ENCODE results near the gene LRRC74B.

The LRRC74B gene

DNA sequence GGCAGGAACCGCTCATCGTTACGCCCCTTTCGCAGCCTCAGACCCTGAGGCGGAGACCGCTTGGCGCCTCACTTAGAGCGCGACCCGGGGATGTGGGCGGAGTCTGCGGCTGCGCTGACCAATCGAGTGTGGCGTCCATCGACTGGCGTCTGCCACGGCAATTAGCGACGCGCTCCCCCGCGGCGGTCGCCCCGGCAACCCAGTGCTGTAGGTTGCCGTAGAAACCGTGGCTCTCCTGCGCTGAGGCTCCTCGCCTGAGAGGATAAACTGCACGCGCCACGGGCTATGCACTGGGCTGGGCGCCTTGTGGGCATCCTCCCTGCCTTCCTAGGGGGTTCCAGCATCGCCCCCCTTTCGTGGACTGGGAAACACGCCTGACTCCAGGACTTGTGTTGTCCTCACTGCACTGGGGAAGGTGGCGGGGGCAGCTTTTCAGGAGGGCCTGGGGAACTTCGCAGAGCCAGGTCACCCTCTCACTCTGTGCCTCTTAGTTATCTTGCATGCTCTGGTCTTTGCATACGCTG is 31.5 kb upstream of the LRRC74B start:
- peak; percentile 80 for DNase-seq (ENCODE audit: low read depth)

DNA sequence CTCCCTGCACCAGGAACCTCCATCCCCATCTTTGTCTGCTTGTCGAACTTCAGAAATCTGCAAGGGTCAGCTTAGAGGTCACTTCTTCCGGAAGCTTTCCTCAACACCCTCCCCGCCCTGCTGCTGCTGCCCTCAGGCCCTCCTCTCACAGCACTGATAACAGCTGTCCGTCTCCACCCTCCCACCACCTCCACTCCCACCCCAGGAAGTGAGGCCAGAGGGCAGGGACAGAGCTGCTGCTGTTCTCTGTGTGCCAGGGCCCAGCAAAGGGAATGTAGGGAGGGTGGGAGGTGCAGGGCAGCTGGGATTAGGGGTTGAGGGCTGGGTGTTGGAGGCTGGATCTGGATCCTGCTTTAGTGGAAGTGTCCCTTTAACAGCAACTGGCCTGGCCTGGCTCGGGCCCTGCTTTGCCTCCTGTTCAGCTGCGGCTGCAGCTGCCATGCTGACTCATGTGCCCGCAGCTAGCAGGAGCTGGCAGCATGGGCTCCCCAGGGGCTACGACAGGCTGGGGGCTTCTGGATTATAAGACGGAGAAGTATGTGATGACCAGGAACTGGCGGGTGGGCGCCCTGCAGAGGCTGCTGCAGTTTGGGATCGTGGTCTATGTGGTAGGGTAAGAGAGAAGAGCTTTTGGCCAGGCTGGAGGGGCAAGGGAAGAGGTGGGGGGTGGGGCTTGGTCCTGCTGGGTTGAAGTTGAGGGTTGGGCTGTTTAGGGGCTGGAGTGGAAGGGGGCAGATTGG is 30.9 kb upstream of the LRRC74B start, which contains the start of gene P2RX6:
Gene P2RX6 (plus strand): TSS at position 440 of the 740 bp plus-strand sequence. CDS start 10 bp downstream, at position 450.
- DNase-seq (ENCODE audit: low read depth): no peak

DNA sequence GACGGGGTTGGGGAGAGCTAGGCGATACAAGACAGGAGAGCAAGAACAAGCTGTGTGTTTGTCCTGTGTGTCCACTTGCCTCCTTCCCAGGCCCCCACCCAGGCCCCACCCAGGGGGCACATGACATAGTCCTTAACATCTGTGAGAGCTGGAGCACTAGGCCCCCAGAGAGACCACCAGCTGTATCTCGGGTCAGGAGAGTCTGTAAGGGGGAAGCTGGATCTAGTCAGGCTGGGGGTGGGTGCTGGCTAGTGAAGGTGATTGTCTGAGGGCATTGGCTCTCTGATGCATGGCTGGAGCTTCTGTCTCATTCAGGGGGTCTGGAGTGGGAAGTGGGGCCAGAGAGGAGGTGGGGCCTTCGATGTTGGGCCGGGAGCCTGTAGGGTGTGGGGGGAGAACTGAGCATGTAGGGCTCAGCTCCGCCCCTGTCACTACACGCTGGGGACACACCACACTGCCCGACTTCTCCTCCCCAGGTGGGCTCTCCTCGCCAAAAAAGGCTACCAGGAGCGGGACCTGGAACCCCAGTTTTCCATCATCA is 30.2 kb upstream of the LRRC74B start:
- no peak for DNase-seq (ENCODE audit: low read depth)

DNA sequence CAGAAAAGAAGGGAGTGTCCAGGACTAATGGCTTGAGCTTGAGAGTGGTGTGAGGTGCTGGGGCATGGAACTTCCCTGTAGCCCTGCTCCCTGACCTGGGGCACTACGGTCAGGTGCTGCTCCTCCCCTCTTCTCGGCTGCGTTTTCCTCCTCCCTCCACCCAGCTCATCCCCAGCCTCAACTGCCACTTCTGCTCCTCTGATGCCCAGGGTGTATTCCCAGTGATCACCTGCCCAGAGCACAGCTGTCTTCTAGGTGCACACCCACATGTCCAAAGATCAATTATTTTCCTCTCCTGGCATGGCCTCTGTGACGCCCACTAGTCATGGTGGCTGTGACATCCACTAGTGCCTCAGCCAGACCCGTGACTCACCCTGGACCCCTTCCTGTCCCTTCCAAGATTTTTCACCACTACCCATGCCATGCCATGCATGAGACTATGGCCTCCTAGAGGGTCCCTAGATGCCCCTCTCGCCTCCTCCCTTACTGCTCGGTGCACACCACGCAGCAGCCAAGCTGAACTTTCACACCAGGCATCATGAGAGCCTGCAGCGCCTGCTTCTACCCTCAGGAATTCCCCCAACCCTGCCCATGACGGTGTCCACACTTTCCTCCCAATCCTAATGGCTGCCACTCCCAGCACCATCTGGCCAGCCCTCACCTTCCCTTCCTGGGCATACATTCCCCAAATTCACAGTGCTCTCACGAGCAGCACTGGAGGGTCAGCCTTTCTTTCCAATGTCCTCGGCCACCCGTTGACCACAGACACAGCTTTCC is 28.9 kb upstream of the LRRC74B start:
- no peak for DNase-seq (ENCODE audit: low read depth)

DNA sequence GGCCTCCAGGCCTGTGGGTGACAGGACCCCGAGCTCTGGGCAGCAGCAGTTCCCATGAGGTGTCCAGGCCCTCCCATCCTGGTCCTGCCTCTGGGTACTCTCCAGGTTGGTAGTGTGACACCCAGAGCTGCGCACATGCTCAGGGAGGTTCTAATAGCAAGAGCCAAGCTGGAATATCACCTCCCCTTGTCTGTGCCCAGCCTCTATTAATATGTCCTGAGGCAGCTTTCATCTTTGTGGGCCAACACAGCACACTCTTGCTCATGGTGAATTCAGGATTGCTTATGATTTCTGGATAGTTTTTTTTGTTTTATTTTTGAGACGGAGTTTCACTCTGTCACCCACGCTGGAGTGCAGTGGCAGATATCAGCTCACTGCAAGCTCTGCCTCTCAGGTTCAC is 27.4 kb upstream of the LRRC74B start:
- DNase-seq (ENCODE audit: low read depth): no peak

DNA sequence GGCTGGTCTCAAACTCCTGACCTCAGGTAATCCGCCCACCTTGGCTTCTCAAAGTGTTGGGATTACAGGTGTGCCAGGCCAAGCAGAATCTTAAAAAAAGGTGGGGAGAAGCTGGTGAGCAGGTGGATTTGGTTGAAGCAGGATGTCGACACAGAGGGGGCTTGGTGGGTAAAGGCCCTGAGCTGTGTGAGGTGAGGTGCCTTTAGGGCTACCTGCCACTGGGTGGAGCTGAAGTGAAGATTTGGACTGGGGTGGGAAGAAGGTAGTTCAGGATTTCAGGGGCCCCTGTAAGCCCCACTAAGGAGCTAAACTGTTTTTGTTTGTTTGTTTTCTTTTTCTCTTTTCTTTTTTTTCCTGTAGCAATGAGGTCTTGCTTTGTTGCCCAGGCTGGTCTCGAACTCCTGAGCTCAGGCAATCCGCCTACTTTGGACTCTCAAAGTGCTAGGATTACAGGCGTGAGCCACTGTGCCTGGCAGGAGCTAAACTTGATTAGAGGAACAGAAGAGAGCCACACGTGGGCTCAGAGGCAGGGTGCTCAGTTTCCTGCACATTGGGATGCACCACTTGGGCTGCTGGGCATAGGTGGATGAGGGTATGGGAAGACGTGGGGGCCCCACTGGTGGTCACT is 24.8 kb upstream of the LRRC74B start:
- DNase-seq (ENCODE audit: low read depth): no peak

DNA sequence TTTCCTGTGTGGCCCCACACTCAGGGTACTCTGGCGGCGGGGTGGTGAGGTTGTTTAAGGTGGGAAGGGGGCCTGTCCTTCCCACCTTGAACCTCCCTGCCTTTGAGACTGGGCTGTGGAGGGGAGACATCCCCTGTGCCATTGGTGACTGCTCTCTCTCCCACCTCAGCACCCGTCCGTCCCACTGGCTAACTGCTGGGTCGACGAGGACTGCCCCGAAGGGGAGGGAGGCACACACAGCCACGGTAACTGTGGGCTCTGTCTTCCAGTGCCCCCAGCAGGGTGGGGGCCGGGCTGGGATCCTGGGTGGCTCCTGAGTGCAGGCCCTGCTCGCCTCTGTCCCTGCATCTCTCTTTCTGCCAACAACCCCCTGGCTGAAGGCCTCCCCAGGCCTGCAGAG is 23.2 kb upstream of the LRRC74B start:
- DNase-seq (ENCODE audit: low read depth): no peak

DNA sequence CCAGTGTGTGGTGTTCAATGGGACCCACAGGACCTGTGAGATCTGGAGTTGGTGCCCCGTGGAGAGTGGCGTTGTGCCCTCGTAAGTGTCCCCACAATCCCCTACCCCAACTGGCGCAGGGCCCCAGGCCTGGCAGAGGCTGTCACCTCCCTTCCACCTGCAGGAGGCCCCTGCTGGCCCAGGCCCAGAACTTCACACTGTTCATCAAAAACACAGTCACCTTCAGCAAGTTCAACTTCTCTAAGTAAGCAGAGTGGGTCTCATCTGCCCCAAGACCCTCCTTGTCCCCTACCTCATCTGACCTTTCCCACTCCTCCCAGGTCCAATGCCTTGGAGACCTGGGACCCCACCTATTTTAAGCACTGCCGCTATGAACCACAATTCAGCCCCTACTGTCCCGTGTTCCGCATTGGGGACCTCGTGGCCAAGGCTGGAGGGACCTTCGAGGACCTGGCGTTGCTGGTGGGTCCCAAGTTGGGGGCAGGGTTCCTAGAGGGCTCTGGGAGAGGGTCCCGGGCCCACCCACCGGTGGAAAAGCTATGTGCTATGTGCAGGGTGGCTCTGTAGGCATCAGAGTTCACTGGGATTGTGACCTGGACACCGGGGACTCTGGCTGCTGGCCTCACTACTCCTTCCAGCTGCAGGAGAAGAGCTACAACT is 22.7 kb upstream of the LRRC74B start:
- DNase-seq (ENCODE audit: low read depth): no peak

DNA sequence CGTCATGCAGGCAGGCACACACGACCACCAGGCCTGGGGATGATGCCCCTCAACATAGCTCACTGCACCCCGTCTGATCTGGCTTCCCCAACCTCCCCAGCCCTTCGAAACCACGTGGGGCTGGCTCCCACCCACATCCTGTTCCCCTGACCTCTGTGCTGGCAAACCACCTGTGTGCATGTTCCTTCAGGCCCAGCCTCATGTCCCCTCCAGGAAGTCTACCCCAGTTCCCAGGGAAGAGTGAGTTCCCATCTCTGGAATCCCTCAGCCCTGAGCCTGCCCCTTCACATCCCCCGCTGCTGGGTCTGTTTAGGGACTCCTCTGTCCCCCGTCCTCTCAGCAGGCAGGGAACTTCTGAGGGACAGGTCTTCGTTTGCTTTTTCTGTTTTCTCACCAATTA is 20.5 kb upstream of the LRRC74B start:
- no peak for DNase-seq (ENCODE audit: low read depth)

DNA sequence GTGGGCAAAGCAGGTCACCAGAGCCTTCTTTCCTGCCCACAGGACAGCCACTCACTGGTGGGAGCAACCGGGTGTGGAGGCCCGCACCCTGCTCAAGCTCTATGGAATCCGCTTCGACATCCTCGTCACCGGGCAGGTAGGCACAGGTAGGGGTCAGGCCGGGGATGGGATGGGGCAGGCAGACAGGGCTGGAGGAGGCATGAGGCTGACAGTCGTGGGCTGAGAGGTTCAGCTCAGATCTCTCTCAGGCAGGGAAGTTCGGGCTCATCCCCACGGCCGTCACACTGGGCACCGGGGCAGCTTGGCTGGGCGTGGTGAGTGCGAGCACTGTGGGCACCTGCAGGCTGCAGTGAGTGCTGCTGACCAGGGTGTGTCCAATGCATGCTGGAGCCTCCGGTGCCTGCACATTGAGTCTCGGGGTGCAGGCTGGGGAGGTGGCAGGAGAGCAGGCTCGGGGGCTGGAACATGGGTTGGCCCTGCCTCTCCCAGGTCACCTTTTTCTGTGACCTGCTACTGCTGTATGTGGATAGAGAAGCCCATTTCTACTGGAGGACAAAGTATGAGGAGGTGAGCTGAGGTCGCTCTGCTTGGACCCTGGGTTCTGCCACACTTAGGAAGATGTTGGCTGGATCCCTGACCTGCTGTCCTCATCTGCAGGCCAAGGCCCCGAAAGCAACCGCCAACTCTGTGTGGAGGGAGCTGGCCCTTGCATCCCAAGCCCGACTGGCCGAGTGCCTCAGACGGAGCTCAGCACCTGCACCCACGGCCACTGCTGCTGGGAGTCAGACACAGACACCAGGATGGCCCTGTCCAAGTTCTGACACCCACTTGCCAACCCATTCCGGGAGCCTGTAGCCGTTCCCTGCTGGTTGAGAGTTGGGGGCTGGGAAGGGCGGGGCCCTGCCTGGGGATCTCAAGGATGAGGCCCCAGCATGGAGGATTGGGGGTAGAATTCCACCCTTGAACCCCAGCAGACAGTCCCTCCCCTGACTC is 19.7 kb upstream of the LRRC74B start:
- no peak for DNase-seq (ENCODE audit: low read depth)

DNA sequence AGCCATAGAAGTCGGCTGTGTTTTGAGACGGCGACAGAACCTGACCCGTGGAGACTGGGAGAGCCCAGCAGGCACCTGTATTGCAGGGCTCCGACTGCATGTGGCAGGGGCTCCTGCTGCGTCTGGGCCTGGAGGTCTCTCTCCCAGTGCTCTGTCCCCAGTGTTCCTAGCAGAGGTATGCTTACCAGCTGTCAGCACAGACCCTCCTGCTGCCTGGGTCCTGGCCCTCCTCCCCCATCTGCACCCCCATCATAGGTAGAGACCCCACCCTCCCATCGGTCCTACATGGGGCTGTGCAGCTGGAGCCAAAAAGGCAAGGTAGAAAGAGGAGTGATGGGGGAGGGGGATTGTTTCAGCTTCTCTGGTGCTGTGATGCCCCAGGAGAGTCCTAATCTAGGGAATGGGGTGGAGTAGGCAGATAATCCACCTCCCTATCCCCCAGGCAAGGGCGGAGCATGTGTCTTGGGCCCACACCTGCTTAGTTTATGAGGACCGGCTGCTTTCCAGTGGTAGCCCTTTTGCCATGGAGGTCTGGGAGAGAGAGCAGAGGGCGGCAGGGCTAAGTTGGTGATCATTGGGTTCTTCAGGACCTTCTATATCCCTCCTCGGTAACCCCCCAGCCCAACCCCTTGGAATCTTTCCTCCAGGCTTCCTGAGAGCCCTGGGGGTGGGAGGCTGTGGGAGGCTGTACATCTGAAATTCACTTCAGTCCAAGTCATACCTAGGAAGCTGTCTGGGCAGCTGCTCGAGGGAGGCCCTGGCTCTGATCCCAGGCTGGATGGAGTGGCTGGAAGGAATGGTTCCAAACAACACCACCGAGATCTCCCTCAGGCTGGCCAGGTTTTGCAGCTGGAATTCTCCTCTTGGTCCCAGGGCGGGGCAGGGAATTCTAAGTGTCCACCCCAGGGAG is 18.7 kb upstream of the LRRC74B start:
- DNase-seq (ENCODE audit: low read depth): no peak

DNA sequence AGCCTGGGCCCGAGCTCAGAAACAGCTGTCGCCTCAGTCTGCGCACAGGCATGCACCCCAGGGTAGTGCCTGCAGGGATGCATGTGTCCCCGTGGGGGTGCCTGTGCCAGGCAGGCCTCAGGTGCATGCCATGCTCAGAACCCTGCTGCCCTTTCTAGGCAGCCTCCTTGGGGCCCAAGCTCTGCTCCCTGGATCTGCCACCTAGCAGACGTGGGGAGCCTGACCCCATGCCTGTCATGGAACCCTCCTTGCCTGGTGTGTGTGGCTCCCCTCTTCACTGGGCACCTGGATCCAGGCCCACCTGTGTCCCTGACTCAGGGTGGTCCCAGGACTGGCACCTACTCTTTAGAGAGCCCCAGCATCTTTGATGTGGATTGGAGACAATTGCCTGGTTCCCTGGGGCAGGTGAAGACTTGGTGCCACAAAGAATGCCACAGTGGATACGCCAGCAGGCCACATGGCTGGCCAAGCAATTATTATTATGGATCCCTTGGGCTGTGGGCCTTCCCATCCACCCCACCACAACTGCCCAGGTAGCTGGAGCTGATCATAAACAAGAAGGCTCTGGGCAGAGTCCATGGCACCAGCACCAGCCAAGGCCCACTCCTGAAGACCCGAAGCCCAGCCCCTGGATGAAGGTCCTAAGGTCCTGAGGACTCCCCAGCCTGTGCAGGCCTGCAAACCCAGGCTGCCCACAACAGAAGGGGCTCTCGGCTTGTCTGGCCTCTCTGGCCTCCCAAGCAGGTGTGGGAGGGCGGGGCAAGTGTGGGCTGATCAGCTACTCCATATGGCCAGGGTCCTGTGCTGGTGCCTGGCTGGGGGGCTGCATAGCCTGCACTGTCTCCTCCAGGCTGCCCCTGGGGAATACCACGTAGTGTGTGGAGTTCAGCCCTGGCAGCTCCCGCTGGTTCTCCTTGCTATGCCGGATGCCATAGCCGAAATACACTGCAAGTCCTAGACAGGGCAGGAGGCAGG is 17.2 kb upstream of the LRRC74B start:
- DNase-seq (ENCODE audit: low read depth): no peak

DNA sequence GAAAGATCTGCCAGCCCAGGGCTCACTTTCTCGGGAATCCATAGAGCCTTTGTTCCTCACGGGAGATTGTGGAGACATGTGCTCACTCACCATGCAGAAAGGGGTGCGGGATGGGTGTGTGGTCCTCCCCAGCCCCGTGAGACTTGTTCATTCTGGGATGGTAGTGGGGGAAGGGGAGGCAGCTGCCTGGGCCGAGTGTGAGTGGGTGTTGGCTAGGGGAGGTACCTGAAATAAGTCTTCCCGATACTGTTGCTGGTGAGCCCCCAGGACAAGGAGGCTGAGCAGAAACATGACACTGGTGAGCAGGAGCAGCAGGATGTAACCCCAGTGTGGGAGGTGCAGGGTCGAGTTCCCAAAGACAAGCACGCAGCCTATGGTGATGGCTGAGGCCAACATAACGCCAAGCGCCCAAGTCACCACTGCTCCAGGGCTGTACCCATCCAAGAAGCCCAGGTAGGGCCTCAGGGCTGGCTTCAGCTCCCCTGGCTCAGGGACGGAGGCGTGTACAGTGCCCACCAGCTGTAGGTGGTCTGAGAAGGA is 16.2 kb upstream of the LRRC74B start:
- no peak for DNase-seq (ENCODE audit: low read depth)

DNA sequence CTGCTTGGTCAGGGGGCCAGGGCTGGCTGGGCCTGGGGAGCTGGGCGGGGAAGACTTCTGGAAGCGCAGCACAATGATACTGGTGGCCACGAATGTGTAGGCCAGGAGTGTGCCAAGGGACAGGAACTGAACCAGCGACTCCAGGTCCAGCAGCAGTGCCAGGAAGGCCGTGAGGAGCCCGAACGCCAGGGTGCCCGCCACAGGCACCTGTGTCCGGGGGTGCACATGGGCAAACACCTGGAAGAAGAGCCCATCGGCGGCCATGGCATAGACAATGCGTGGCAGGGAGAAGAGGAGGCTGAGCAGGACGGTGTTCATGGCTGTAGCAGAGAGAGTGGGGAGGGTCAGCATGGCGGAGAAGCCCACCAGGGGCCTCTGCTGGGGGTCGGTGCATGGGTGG is 15.7 kb upstream of the LRRC74B start:
- DNase-seq (ENCODE audit: low read depth): no peak

DNA sequence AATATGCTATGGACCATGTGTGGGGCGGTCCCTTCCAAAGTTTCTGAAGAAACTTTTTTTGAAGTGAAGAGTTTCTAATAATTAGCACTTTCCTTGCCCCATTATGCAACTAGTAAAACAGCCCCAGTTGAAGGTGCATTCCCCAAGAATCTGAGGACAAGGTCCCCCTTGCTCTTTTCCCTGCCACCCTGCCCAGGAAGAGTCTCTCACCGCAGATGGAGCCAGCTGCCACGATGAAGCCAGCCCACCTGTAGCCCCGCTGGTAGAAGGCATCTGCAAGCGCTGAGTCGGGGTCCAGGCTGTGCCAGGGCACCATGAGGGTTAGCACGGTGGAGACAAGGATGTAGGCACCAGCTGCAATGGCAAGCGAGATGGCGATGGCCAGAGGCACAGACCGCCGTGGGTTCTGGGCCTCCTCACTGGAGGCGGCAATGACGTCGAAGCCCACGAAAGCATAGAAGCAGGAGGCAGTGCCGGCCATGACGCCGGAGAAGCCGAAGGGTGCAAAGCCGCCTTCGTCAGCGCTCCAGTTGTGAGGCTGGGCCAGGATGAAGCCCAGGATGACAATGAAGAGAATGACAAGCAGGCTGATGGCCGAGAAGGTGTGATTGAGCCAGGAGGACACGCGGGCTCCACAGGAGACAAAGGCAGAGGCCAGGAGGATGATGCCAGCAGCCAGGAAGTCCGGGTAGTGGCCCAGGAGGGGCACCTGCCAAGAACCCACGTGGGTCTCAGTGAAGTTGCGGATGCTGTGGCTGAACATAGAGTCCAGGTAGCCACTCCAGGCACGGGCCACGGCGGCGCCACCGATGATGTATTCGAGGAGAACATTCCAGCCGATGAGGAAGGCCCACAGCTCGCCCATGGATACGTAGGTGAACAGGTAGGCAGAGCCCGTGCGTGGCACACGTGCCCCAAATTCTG is 14.9 kb upstream of the LRRC74B start:
- no peak for DNase-seq (ENCODE audit: low read depth)

DNA sequence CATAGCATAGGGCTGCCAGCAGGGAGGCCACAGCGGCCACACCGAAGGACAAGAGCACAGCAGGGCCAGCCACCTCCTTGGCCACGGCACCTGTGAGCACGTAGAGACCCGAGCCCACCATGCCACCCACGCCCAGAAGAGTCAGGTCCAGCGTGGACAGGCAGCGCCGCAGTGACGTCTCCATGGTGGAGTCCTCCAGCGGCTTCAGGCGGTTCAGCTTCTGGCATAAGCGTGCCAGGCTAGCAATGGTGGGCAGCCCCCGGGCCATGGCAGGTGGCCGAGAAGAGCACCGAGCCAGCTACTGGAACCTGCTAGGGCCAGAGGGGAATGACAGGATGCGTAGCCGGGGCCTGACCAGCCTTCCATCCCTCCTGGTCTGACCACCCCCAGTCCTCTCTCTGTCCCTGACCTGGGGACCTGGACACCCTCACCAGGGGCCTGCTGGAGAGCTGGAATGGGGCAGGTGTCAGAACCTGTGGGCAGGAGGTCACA is 14.2 kb upstream of the LRRC74B start:
- DNase-seq (ENCODE audit: low read depth): no peak

All from activated T-helper 9 cell treated with anti-CD3 and anti-CD28 coated beads, Interleukin-2, amount 50 U/mL, for 16 hours (primary cell).